Gastroesophageal sphincter (tissue), 4 donors: ENCODE data around the gene TMEM117. TPM values are rescaled to one million over a fixed set of nuclear protein-coding genes. Genes with fewer than 3 reads are reported as not detected.

Source experiments
- ATAC-seq: fragments of 150-250 bp; one replicate; pipeline ENCODE4 v1.9.1; 2016; ENCODE audit warnings: mild to moderate bottlenecking, moderate library complexity
- H3K27ac ChIP-seq, 4 donors: fragments of 200-600 bp; sonication (generic) in 3 of 4; 1 replicate in 3 of 4; 2 replicates in 1 of 4; pipeline ENCODE4 v1.5.1; 2016 to 2019
- H3K27me3 ChIP-seq: fragments of 200-600 bp; sonication (generic); one replicate; pipeline ENCODE4 v1.5.1; 2019
- H3K36me3 ChIP-seq, 2 donors: fragments of 200-600 bp; sonication (generic); one replicate each; pipeline ENCODE4 v1.5.1; 2019; ENCODE audit warnings: control low read depth in 1 of 2
- H3K4me1 ChIP-seq, 3 donors: fragments of 200-600 bp; sonication (generic); 1 replicate in 2 of 3; 2 replicates in 1 of 3; pipeline ENCODE4 v1.5.1; 2016 to 2019; ENCODE audit warnings: control low read depth in 2 of 3
- H3K4me3 ChIP-seq, 2 donors: fragments of 200-600 bp; sonication (generic); one replicate each; pipeline ENCODE4 v1.5.1; 2019; ENCODE audit warnings: mild to moderate bottlenecking in 1 of 2, moderate library complexity in 1 of 2
- H3K9me3 ChIP-seq, 3 donors: fragments of 200-600 bp; sonication (generic); one replicate each; pipeline ENCODE4 v1.5.1; 2017 to 2019; ENCODE audit warnings: control low read depth in 2 of 3
- CTCF ChIP-seq, 4 experiments: fragments of 200-600 bp in 2 of 4; fragments of 450-650 bp in 2 of 4; sonication (generic) in 1 of 4; IDR thresholded peaks; one replicate each; pipeline ENCODE4 v1.5.1; 2017 to 2019; ENCODE audit warnings: antibody characterized with exemption in 4 of 4, mild to moderate bottlenecking in 2 of 4, moderate library complexity in 2 of 4
- EP300 ChIP-seq: sonication (generic); formaldehyde crosslinking; IDR thresholded peaks from one replicate; pipeline ENCODE4 v1.6.1; 2017; ENCODE audit warnings: antibody characterized with exemption, mild to moderate bottlenecking
- POLR2A ChIP-seq, 2 donors: fragments of 450-650 bp; IDR thresholded peaks; one replicate each; pipeline ENCODE4 v1.6.1; 2017; ENCODE audit warnings: antibody characterized with exemption in 2 of 2, mild to moderate bottlenecking in 2 of 2, moderate library complexity in 1 of 2
- POLR2AphosphoS5 ChIP-seq: sonication (generic); formaldehyde crosslinking; IDR thresholded peaks from one replicate; pipeline ENCODE4 v1.6.1; 2017; ENCODE audit warnings: antibody characterized with exemption
- WGBS, 2 donors: methylation state at CpG; one replicate each; pipeline ENCODE4 v1.1.5; 2018; ENCODE audit warnings: low coverage in 1 of 2; 5-methylcytosine and 5-hydroxymethylcytosine counted together
- total RNA-seq, 4 donors: library from RNA; depleted of rRNA; stranded (reverse); fragments of >200 nt; gene quantifications; one replicate each; pipeline ENCODE4 v1.1.0, GENCODE V29; 2016

Gene TMEM117
- total RNA-seq = 10 to 100 TPM in 3 of 4 donors, 1 to 10 TPM in 1; 7.8 to 21.5 (median 12.3) TPM

- ATAC-seq = peak; percentile 92
- peaks cover 0 to 30% (median 0%) of the 10 kb centered on the region in 3 donors for H3K4me1 ChIP-seq
- H3K27ac ChIP-seq = peak within 1 kb of the TSS; percentile 78 to 95 (median 94)
Observed at GRCh38 chr12:43835656-43836474, at the start of gene TMEM117. Gene TMEM117 (plus strand): TSS chr12:43836081.

GRCh38 chr12:43786899-43787693 lies 48.8 kb upstream of the TMEM117 start:
- Histone ChIP-seq H3K27me3 (no peaks in the 10 kb centered on the region), H3K27ac (no peak overlapping the region), H3K4me1 (no peaks in the 10 kb centered on the region), H3K36me3 (peaks cover 0 to 64% of the 10 kb centered on the region in 2 donors), H3K9me3 (no peaks in the 10 kb centered on the region), H3K4me3 (no peak overlapping the region)
- no peak for ATAC-seq
- TF ChIP-seq CTCF (IDR thresholded peaks at IDR 0.05) (no peak), EP300 (no peak), POLR2AphosphoS5 (no peak), POLR2A (IDR thresholded peaks at IDR 0.05) (no peak)

More at GRCh38 chr12:43835656-43836474, at the start of gene TMEM117:
- no peaks in the 10 kb centered on the region for H3K27me3 ChIP-seq
- WGBS, 2 donors = no CpG with 5 or more reads among the region's 103 CpGs
- TF ChIP-seq CTCF (IDR thresholded peaks at IDR 0.05) (peak in 2 of 4 experiments; percentile 3 to 21), POLR2A (IDR thresholded peaks at IDR 0.05) (peak; percentile 72 to 77), POLR2AphosphoS5 (peak; percentile 19), EP300 (no peak)
- H3K36me3 ChIP-seq = no peaks in the 10 kb centered on the region
- peak within 1 kb of the TSS; percentile 70 to 75 for H3K4me3 ChIP-seq
- no peaks in the 10 kb centered on the region for H3K9me3 ChIP-seq

- H3K4me3 ChIP-seq = no peak overlapping the region
- no peaks in the 10 kb centered on the region for H3K9me3 ChIP-seq
- peaks cover 0 to 52% of the 10 kb centered on the region in 2 donors for H3K36me3 ChIP-seq
- no peaks in the 10 kb centered on the region for H3K27me3 ChIP-seq
- ATAC-seq = no peak
- no peak for TF ChIP-seq CTCF (IDR thresholded peaks at IDR 0.05)
- TF ChIP-seq POLR2A (IDR thresholded peaks at IDR 0.05) = no peak
- no peak for TF ChIP-seq EP300
- no peak for TF ChIP-seq POLR2AphosphoS5
- H3K4me1 ChIP-seq = no peaks in the 10 kb centered on the region
- no peak overlapping the region for H3K27ac ChIP-seq
Observed at GRCh38 chr12:43789941-43790340, 45.9 kb upstream of the TMEM117 start.

GRCh38 chr12:43795716-43796280 lies 40.1 kb upstream of the TMEM117 start:
- no peak for ATAC-seq
- 49 to 67% methylated on average over 2 of the region's 2 CpGs for WGBS, 2 donors
- Histone ChIP-seq H3K36me3 (peaks cover 13 to 75% of the 10 kb centered on the region in 2 donors), H3K27ac (no peak overlapping the region), H3K4me1 (no peaks in the 10 kb centered on the region), H3K27me3 (no peaks in the 10 kb centered on the region), H3K9me3 (no peaks in the 10 kb centered on the region), H3K4me3 (no peak overlapping the region)
- no peak for TF ChIP-seq POLR2A (IDR thresholded peaks at IDR 0.05)
- TF ChIP-seq CTCF (IDR thresholded peaks at IDR 0.05) = no peak
- no peak for TF ChIP-seq EP300
- no peak for TF ChIP-seq POLR2AphosphoS5
